Liver (tissue), 3 donors: ENCODE results near the gene MIPEP.

Experiments
- TF ChIP-seq, protein P1 (sequence below): IDR thresholded peaks from 2 replicates; pipeline ENCODE4 v1.6.1; 2016; ENCODE audit warnings: antibody characterized with exemption, mild to moderate bottlenecking
- TF ChIP-seq, protein P2 (sequence below): fragments of 150-350 bp; IDR thresholded peaks from 2 replicates; pipeline ENCODE4 v1.5.1; 2017; ENCODE audit warnings: improper control_type of control experiment, low read depth, low read length; ENCODE audit not compliant: missing input control
- TF ChIP-seq, protein P3 (sequence below): IDR thresholded peaks from 2 replicates; pipeline ENCODE4 v1.6.1; 2016; ENCODE audit warnings: antibody characterized with exemption
- donor health status: healthy.
- donor health status: healthy.

DNA sequence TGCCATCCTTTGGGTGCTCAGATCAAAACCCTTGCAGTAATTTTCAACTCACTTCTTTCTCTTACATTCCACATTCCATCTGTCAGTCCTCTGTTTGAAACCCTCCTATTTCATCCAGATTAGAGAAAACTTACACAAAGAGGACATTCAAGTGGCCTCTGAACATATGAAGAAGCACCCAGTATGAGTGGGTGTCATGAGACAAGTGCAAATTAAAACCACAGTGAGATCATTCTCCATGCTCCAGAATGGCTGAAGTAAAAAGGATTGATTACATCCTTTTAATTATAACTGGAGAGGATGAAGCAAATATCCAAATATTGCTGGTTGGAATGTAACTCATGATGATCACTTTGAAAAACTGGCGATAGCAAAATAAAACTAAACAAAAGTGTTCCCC lies 96.5 kb downstream of the MIPEP start:
- TF ChIP-seq, protein P1, sequence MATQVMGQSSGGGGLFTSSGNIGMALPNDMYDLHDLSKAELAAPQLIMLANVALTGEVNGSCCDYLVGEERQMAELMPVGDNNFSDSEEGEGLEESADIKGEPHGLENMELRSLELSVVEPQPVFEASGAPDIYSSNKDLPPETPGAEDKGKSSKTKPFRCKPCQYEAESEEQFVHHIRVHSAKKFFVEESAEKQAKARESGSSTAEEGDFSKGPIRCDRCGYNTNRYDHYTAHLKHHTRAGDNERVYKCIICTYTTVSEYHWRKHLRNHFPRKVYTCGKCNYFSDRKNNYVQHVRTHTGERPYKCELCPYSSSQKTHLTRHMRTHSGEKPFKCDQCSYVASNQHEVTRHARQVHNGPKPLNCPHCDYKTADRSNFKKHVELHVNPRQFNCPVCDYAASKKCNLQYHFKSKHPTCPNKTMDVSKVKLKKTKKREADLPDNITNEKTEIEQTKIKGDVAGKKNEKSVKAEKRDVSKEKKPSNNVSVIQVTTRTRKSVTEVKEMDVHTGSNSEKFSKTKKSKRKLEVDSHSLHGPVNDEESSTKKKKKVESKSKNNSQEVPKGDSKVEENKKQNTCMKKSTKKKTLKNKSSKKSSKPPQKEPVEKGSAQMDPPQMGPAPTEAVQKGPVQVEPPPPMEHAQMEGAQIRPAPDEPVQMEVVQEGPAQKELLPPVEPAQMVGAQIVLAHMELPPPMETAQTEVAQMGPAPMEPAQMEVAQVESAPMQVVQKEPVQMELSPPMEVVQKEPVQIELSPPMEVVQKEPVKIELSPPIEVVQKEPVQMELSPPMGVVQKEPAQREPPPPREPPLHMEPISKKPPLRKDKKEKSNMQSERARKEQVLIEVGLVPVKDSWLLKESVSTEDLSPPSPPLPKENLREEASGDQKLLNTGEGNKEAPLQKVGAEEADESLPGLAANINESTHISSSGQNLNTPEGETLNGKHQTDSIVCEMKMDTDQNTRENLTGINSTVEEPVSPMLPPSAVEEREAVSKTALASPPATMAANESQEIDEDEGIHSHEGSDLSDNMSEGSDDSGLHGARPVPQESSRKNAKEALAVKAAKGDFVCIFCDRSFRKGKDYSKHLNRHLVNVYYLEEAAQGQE, result no peak
- TF ChIP-seq, protein P2, sequence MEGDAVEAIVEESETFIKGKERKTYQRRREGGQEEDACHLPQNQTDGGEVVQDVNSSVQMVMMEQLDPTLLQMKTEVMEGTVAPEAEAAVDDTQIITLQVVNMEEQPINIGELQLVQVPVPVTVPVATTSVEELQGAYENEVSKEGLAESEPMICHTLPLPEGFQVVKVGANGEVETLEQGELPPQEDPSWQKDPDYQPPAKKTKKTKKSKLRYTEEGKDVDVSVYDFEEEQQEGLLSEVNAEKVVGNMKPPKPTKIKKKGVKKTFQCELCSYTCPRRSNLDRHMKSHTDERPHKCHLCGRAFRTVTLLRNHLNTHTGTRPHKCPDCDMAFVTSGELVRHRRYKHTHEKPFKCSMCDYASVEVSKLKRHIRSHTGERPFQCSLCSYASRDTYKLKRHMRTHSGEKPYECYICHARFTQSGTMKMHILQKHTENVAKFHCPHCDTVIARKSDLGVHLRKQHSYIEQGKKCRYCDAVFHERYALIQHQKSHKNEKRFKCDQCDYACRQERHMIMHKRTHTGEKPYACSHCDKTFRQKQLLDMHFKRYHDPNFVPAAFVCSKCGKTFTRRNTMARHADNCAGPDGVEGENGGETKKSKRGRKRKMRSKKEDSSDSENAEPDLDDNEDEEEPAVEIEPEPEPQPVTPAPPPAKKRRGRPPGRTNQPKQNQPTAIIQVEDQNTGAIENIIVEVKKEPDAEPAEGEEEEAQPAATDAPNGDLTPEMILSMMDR, result no peak
- TF ChIP-seq, protein P3, sequence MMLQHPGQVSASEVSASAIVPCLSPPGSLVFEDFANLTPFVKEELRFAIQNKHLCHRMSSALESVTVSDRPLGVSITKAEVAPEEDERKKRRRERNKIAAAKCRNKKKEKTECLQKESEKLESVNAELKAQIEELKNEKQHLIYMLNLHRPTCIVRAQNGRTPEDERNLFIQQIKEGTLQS, result no peak
